Neural cell (in vitro differentiated cells): Measurements from ENCODE around the gene VOPP1. TPM values are rescaled to one million over a fixed set of nuclear protein-coding genes. Genes with fewer than 3 reads are reported as not detected.

Source experiments
- H2AFZ ChIP-seq: fragments of 200-600, 300-800 bp; sonication (generic), shearing (Covaris generic); 2 replicates; pipeline ENCODE4 v1.6.0; 2014; ENCODE audit warnings: low read depth, mild to moderate bottlenecking, antibody characterized with exemption, low read length, moderate library complexity
- H3F3A ChIP-seq: fragments of 200-600 bp; shearing (Covaris generic); 2 replicates; pipeline ENCODE4 v1.6.1; 2016; ENCODE audit warnings: mild to moderate bottlenecking, moderate library complexity, mixed read lengths, antibody characterized with exemption, low read length; ENCODE audit not compliant: insufficient read depth, poor library complexity, severe bottlenecking
- H3K27ac ChIP-seq: fragments of 200-600, 300-800 bp; sonication (generic), shearing (Covaris generic); 2 replicates; pipeline ENCODE4 v1.5.1; 2014; ENCODE audit warnings: mild to moderate bottlenecking, low read length, moderate library complexity
- H3K27me3 ChIP-seq: fragments of 300-800, 200-600 bp; sonication (generic), shearing (Covaris generic); 2 replicates; pipeline ENCODE4 v1.6.0; 2014; ENCODE audit warnings: mild to moderate bottlenecking, low read depth, low read length, moderate library complexity; ENCODE audit not compliant: insufficient read depth
- H3K36me3 ChIP-seq: fragments of 300-800, 200-600 bp; sonication (generic), shearing (Covaris generic); 2 replicates; pipeline ENCODE4 v1.5.1; 2014; ENCODE audit warnings: mild to moderate bottlenecking, antibody characterized with exemption, low read length, moderate library complexity; ENCODE audit not compliant: insufficient read depth
- H3K4me2 ChIP-seq: fragments of 300-800, 200-600 bp; sonication (generic), shearing (Covaris generic); 2 replicates; pipeline ENCODE4 v1.6.0; 2014; ENCODE audit warnings: mild to moderate bottlenecking, low read length
- H3K4me3 ChIP-seq: fragments of 300-800, 200-600 bp; sonication (generic), shearing (Covaris generic); 2 replicates; pipeline ENCODE4 v1.5.1; 2014; ENCODE audit warnings: mild to moderate bottlenecking, low read length, moderate library complexity
- H3K79me2 ChIP-seq: fragments of 200-600 bp; shearing (Covaris generic); replicated peaks from 2 replicates; pipeline ENCODE4 v1.6.0; 2014; ENCODE audit warnings: mild to moderate bottlenecking, low read length, moderate library complexity; ENCODE audit not compliant: insufficient read depth
- H3K9ac ChIP-seq: fragments of 300-800, 200-600 bp; sonication (generic), shearing (Covaris generic); 2 replicates; pipeline ENCODE4 v1.6.1; 2016; ENCODE audit warnings: mild to moderate bottlenecking, low read length, mixed read lengths
- H3K9me2 ChIP-seq: fragments of 200-600 bp; shearing (Covaris generic); 2 replicates; pipeline ENCODE4 v1.6.1; 2016; ENCODE audit warnings: mild to moderate bottlenecking, low read length, mixed read lengths; ENCODE audit not compliant: insufficient read depth
- H3K9me3 ChIP-seq: fragments of 200-600, 300-800 bp; sonication (generic), shearing (Covaris generic); 2 replicates; pipeline ENCODE4 v1.6.1; 2016; ENCODE audit warnings: mild to moderate bottlenecking, mixed run types, low read length, moderate library complexity, mixed read lengths
- H4K20me1 ChIP-seq: fragments of 200-600 bp; shearing (Covaris generic); 2 replicates; pipeline ENCODE4 v1.6.1; 2016; ENCODE audit warnings: mild to moderate bottlenecking, mixed run types; ENCODE audit not compliant: insufficient read depth
- CTCF ChIP-seq: fragments of 450-650 bp; IDR thresholded peaks from 2 replicates; pipeline ENCODE4 v1.5.1; 2014; ENCODE audit warnings: antibody characterized with exemption, mild to moderate bottlenecking, moderate library complexity; ENCODE audit not compliant: poor library complexity, severe bottlenecking
- EP300 ChIP-seq: fragments of 450-650 bp; conservative IDR thresholded peaks from 2 replicates; pipeline ENCODE4 v1.6.1; 2014; ENCODE audit warnings: antibody characterized with exemption, mild to moderate bottlenecking, moderate library complexity; ENCODE audit not compliant: poor library complexity, severe bottlenecking
- EZH2 ChIP-seq: fragments of 200-600, 300-800 bp; shearing (Covaris generic), sonication (generic); IDR thresholded peaks from 2 replicates; pipeline ENCODE4 v1.6.1; 2014; ENCODE audit warnings: antibody characterized with exemption, low read length, borderline replicate concordance, mild to moderate bottlenecking; ENCODE audit not compliant: insufficient read depth, poor library complexity, severe bottlenecking
- MXI1 ChIP-seq: fragments of 450-650 bp; conservative IDR thresholded peaks from 2 replicates; pipeline ENCODE4 v1.6.1; 2014; ENCODE audit warnings: antibody characterized with exemption, mild to moderate bottlenecking; ENCODE audit not compliant: poor library complexity, severe bottlenecking
- POLR2AphosphoS5 ChIP-seq: IDR thresholded peaks from 2 replicates; pipeline ENCODE4 v1.6.1; 2012
- RAD21 ChIP-seq: fragments of 450-650 bp; conservative IDR thresholded peaks from 2 replicates; pipeline ENCODE4 v1.6.1; 2014; ENCODE audit warnings: antibody characterized with exemption, mild to moderate bottlenecking, moderate library complexity
- REST ChIP-seq: IDR thresholded peaks from 2 replicates; pipeline ENCODE4 v1.6.1; 2012; ENCODE audit warnings: borderline replicate concordance
- SMC3 ChIP-seq: fragments of 450-650 bp; conservative IDR thresholded peaks from 2 replicates; pipeline ENCODE4 v1.6.1; 2014; ENCODE audit warnings: antibody characterized with exemption, mild to moderate bottlenecking, moderate library complexity; ENCODE audit not compliant: poor library complexity
- polyA plus RNA-seq: library from polyadenylated mRNA; depleted of rRNA; stranded (reverse); fragments of >200 nt; gene quantifications from 2 replicates; pipeline ENCODE4 v1.2.3, GENCODE V29; 2014

VOPP1 gene
- polyA plus RNA-seq, 1 donor from 2014 or later: 85.8 TPM

DNA sequence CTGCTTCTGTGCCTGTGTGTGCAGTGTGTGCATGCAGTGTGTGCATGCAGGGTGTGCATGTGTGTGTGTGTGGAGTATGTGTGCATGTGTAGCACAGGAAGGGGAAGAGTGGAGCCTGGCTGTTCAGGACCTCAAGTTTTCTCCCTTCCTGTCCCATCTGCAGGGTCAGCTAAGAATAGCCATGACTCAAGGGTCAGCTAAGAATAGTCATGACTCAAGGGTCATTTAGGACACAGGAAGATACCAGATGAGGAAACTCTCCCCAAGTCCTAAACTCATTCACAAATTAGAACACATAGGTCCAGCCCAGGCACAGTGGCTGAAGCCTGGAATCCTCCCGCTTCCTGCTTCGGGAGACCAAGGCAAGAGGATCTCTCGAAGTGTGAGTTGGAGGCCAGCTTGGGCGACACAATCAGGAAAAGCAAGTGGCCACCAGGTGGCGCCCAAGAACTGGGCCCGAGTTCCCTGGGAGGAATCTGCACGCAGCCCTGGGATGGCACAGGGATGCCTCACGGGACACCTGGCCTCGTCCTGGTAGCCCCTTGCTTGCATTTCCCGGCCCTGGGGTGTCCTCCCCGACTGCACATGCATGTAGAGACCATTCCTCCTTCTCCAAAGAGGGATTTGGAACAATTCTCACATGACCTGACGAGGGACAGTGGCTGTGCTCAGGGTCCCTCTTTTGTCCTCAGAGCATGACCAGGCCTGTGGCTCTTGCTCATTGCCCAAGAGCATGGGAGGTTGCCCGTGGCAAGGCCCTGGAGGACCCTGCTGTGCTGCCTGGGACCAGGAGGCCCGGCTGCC lies 21.4 kb upstream of the VOPP1 start:
- H4K20me1 ChIP-seq: no peaks in the 10 kb centered on the region
- no peak overlapping the region for H3K4me3 ChIP-seq
- H3K9me2 ChIP-seq: no peaks in the 10 kb centered on the region
- H3K27ac ChIP-seq: no peak overlapping the region
- H3K36me3 ChIP-seq: no peaks in the 10 kb centered on the region
- H2AFZ ChIP-seq: no peak overlapping the region
- TF ChIP-seq EZH2 (no peak), MXI1 (no peak), CTCF (peak; percentile 52), RAD21 (peak; percentile 23), EP300 (no peak)
- H3K9ac ChIP-seq: no peak overlapping the region
- H3K27me3 ChIP-seq: no peaks in the 10 kb centered on the region
- H3K4me2 ChIP-seq: no peak overlapping the region
- no peaks in the 10 kb centered on the region for H3K79me2 ChIP-seq
- H3K9me3 ChIP-seq: no peaks in the 10 kb centered on the region
- no peaks in the 10 kb centered on the region for H3F3A ChIP-seq

GRCh38 chr7:55593172-55593514 lies 20.8 kb upstream of the VOPP1 start:
- H3K79me2 ChIP-seq: no peaks in the 10 kb centered on the region
- no peaks in the 10 kb centered on the region for H3K36me3 ChIP-seq
- no peak overlapping the region for H3K4me3 ChIP-seq
- H4K20me1 ChIP-seq: no peaks in the 10 kb centered on the region
- no peak overlapping the region for H3K9ac ChIP-seq
- no peaks in the 10 kb centered on the region for H3F3A ChIP-seq
- H3K27ac ChIP-seq: no peak overlapping the region
- H3K9me2 ChIP-seq: no peaks in the 10 kb centered on the region
- no peaks in the 10 kb centered on the region for H3K27me3 ChIP-seq
- no peak overlapping the region for H3K4me2 ChIP-seq
- TF ChIP-seq MXI1: no peak
- no peak for TF ChIP-seq EZH2
- TF ChIP-seq CTCF: no peak
- TF ChIP-seq REST: no peak
- no peak for TF ChIP-seq EP300
- no peak for TF ChIP-seq SMC3
- no peak for TF ChIP-seq POLR2AphosphoS5
- no peak for TF ChIP-seq RAD21
- no peaks in the 10 kb centered on the region for H3K9me3 ChIP-seq
- no peak overlapping the region for H2AFZ ChIP-seq
